OCI-M2 (cell line): ENCODE measurements around the gene ERI3.
A peak's percentile ranks its signal among the peaks of the same experiment; 100 is the strongest.

Experiments used
- DNase-seq: peaks from one replicate; lab custom pipeline; 2025; ENCODE audit not compliant: unreplicated experiment; lab: John Stamatoyannopoulos, UW

The ERI3 gene

DNA sequence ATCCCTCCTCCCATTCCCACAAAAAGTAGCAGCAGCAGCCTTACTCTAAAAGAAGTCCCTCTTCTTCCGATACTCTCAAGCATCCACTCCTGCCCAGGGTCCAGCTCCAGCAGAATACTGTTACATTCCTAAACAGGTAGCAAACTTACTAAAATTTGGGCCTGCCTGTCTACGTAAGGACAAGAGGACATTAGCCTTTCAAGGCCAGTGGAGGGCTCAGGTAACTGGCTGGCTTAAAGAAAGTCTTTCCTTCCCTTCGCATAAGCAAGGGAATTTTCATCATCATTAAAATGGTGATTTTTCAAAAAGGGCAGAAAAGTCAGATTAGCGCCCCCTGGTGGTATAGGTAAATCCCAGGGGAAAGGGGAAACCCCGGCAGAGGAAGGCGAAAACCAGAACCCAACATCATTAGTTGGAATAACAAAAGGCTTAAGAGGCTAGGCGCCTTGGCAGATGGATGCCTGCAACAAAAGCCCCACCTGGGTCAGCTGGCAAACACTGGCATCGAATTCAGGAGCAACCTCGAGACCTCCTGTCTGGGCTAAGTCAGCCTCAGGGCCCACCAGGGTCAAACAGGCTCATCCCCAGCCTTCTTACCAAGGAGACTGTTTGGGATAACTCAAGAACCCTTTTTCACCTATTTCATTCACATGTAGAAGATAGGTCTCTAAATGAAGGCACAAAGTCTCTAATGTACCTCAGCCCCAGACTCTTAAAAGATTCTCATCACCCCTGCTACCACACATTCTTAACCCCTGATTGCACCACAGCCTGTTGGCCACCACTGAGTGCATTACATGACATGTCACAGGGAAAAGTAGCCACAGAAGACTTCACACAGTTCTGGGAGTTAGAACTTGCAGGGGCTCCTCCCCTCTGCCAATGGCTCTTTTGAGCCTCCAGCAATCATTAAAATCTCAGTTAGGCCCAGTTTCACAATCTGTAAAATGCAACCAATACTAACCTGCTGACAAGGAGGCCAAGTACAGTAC, 36.7 kb downstream of the ERI3 start:
- no peak for DNase-seq

- DNase-seq: no peak
Measured at GRCh38 chr1:44316231-44316759, 38.8 kb downstream of the ERI3 start.

- DNase-seq: no peak
Measured at GRCh38 chr1:44315521-44315920, 39.5 kb downstream of the ERI3 start.

DNA sequence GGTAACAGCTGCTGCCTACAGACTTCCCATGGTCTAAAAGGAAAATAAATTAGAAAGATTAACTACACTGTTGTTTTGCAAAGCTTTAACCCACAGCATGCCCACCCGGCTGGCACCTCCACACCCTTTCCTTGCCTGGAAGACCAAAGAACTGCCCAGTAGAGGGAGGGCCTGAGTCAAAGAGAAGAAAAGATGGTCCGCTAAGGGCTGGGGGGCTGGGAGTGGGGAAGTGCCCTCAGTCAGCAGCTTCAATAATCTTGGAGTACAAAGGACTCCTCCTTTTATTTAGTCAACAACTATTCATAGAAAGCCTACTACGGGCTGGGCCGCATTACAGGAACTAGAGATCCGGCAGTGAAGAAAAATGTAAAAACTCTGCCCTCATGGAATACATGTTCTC, 40.6 kb downstream of the ERI3 start:
- no peak for DNase-seq

DNA sequence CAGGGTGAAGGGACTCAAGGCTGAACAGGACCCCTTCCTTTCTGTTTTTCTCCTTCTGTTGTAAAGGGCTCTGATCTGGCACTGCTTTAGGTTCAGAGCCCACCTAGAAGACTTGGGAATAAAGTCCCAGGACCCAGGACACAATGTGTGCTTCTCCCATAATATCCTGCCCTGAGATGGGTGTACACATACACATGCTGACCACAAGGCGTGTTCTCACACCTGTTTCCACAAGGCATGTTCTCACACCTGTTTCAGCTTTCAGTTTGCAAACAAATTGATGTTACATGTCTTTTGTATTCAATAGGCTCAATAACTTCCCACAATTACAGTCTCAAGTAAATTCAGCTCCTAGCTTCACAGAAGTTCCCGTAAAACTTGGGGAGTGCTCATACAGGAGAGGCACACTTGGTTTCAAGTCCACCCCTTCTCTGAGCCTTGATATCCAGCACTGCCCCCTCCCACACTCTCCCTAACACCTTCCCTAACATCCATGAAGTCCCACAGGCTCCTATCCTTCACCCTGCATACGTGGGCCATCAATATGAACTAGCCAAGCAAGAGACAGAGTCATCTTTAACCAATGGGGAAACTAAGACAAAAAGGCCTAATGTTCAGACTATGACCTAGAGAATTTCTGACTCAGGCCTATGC, 41.7 kb downstream of the ERI3 start:
- DNase-seq: no peak

- DNase-seq: no peak
Measured at GRCh38 chr1:44312399-44313196, 42.5 kb downstream of the ERI3 start.

- DNase-seq: no peak
Measured at GRCh38 chr1:44310006-44310405, 45.1 kb downstream of the ERI3 start.

- DNase-seq: no peak
Measured at GRCh38 chr1:44305962-44306422, 49.1 kb downstream of the ERI3 start.

DNA sequence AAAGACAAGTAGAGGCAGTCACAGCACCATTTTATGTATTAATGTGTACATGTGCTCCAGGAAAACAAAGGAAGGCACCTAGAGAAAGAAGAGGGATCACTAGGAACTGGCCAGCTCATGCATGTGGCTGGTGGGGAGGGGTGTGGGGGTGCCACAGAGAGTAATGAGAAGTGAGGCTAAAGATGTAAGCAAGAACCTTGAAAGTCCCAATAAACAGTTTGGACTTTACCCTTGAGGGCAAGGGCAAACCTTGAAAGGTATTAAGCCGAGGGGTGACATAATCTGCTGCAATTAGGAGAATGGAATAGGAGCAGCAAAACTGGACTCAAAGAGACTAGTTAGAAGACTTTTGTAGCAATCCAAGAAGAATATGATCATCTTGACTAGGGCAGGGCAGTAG, 51.5 kb downstream of the ERI3 start:
- no peak for DNase-seq

- DNase-seq: peak; percentile 89
Measured at GRCh38 chr1:44302541-44302940, 52.5 kb downstream of the ERI3 start.

DNA sequence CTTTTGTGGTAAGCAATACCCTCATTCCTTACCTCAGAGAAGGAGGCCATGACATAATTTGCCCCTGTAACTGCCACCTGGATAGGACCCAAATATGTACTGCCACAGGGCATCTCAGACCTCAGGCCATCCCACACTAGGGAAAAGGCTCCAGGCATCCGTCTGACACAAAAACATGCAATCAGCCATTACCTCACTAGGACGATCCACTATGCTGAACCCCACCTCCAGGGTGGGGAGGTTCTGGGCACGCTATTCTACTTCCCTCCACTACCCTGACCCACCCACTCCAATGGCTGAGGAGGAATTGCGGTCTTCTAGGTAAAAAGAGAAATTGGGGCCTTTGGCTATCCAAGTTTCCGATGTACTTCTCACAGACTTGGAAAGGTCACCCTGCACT, 53.6 kb downstream of the ERI3 start:
- no peak for DNase-seq

DNA sequence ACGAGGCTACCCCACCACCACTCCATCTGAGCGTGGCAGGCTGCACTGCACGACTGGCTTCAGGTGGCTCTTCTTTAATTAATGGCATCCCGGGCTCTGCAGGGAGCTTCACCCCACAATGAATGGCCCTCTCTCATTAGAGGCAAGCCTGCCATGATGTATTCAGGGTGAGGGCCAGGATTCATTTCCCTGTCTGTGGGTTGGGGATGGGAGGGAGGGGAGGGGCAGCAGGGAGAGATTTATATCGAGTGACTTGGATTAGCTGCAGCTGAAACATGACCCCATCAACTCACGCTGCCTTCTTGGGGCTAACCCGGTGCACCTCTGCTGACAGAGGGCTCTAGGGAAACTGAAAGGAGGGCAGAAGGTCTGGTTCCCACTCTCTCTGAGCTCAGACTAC, 54.2 kb downstream of the ERI3 start:
- DNase-seq: no peak

DNA sequence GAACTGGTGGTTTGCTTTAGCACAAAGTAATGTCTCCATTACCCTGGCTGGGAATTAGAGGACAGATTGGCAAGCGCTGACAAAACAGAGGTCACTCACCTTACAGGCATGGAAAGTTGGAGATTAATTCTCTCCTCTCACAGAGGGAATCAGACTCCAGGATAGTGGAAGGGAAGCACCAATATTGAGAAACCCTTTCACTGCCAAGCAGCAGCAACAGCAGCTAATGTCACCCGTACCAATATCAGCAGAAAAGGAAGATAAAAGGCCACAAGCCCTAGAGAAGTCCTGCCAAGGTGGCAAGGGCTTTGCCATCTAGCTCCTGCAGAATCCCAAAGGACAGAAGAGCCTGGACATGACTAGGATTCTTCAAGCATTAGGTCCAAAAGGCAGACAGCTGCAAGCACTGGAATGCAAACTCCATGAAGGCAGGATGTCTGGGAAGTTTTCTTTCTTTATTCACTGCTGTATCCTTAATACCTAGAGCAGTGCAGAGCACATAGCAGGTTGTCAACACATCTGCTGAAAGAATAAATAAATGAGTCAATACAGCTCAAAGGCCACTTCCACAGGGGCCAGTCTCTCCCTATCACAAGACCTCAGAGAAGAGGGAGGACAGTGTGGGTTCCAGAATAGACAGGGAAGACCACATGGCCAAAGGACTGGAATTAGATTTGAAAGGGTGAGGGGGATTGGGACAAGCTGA, 57.2 kb downstream of the ERI3 start:
- no peak for DNase-seq

DNA sequence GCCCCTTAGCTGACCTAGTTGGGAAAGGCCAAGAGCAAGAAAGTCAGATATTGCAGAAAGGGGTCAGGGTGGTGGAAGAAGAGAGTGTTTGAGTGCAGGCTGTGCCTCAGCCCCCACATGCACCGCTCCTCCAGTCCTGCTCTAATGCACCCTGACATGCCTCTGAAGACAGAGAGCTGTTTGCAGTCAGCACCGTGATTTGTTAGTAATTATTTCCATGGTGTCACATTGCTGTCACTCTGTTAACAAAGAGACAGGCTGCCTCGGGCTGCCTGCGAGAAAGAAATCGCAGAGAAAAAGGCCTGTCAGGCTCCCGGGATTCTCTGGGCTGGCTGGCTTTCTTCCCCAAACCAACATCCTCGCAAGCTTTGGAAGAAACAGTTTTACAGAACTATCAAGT, 58.3 kb downstream of the ERI3 start:
- DNase-seq: no peak

GRCh38 chr1:44296086-44296485, 59.0 kb downstream of the ERI3 start:
- no peak for DNase-seq

- DNase-seq: no peak
Measured at GRCh38 chr1:44294588-44295007, 60.5 kb downstream of the ERI3 start.

- DNase-seq: no peak
Measured at GRCh38 chr1:44293761-44294315, 61.2 kb downstream of the ERI3 start.

DNA sequence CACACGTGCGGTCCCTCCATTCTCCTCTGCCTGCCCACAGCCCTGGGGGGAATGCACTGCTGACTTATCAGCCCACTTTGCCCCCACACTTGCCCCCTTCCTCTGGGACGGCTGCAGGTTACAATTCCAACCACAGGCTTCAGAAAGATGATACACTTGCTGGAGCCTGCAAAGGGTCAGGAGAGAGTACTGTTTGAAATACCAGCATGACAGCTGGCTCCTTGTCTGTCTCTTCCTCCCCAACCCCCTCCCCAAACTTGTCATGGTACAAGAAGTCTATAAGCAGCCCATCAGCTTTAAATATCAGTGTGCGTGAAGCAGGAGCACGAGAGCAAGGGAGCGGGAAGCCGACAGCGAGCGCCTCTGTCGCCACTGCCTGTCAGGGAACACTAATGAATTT, 62.4 kb downstream of the ERI3 start:
- no peak for DNase-seq

DNA sequence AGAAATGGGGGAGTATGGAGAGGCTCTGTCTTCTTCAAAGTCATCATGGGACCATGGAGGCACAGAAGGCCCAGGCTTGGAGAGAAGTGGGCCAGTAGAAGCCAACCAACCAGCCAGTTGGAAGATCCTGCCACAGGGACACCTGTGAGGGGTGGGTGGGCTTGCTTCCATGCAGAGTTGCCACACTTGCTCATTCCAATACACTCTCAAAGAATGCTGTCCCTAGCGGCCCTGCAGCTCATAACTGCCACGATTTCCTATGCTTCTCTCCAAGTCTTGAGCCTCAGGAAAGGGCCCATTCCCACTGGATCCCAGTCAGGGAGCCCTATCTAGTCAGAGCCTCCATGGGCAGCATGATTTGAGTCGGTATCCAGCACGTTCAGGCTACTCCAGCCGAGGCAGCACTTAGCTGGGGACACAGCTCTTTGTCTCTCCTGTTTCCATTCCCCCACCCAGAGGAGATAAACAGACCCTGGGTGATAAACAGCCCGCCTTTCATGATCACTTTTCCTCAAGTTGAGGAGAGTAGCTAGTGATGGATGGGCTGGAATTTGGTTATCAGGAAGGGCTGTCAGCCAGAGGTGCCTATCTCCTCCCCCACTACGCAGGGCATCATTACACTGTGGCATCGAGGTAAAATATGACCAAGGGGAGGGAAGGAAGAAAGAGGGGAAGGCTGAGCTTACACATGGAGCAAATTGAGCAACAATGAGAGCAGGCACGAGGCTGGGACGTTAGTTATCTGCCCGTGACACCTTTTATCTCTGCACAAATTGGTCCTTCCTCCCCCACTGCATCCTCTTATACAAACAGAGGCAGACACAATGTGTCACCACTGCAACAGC, 64.6 kb downstream of the ERI3 start:
- DNase-seq: peak; percentile 64
